Neural cell (in vitro differentiated cells): ENCODE results near the gene MYO1F. TPM values are rescaled to one million over a fixed set of nuclear protein-coding genes. Genes with fewer than 3 reads are reported as not detected.

ENCODE experiments used
- H2AFZ ChIP-seq: fragments of 200-600, 300-800 bp; sonication (generic), shearing (Covaris generic); 2 replicates; pipeline ENCODE4 v1.6.0; 2014; ENCODE audit warnings: low read depth, mild to moderate bottlenecking, antibody characterized with exemption, low read length, moderate library complexity
- H3F3A ChIP-seq: fragments of 200-600 bp; shearing (Covaris generic); 2 replicates; pipeline ENCODE4 v1.6.1; 2016; ENCODE audit warnings: mild to moderate bottlenecking, moderate library complexity, mixed read lengths, antibody characterized with exemption, low read length; ENCODE audit not compliant: insufficient read depth, poor library complexity, severe bottlenecking
- H3K27ac ChIP-seq: fragments of 200-600, 300-800 bp; sonication (generic), shearing (Covaris generic); 2 replicates; pipeline ENCODE4 v1.5.1; 2014; ENCODE audit warnings: mild to moderate bottlenecking, low read length, moderate library complexity
- H3K27me3 ChIP-seq: fragments of 300-800, 200-600 bp; sonication (generic), shearing (Covaris generic); 2 replicates; pipeline ENCODE4 v1.6.0; 2014; ENCODE audit warnings: mild to moderate bottlenecking, low read depth, low read length, moderate library complexity; ENCODE audit not compliant: insufficient read depth
- H3K36me3 ChIP-seq: fragments of 300-800, 200-600 bp; sonication (generic), shearing (Covaris generic); 2 replicates; pipeline ENCODE4 v1.5.1; 2014; ENCODE audit warnings: mild to moderate bottlenecking, antibody characterized with exemption, low read length, moderate library complexity; ENCODE audit not compliant: insufficient read depth
- H3K4me2 ChIP-seq: fragments of 300-800, 200-600 bp; sonication (generic), shearing (Covaris generic); 2 replicates; pipeline ENCODE4 v1.6.0; 2014; ENCODE audit warnings: mild to moderate bottlenecking, low read length
- H3K4me3 ChIP-seq: fragments of 300-800, 200-600 bp; sonication (generic), shearing (Covaris generic); 2 replicates; pipeline ENCODE4 v1.5.1; 2014; ENCODE audit warnings: mild to moderate bottlenecking, low read length, moderate library complexity
- H3K79me2 ChIP-seq: fragments of 200-600 bp; shearing (Covaris generic); replicated peaks from 2 replicates; pipeline ENCODE4 v1.6.0; 2014; ENCODE audit warnings: mild to moderate bottlenecking, low read length, moderate library complexity; ENCODE audit not compliant: insufficient read depth
- H3K9ac ChIP-seq: fragments of 300-800, 200-600 bp; sonication (generic), shearing (Covaris generic); 2 replicates; pipeline ENCODE4 v1.6.1; 2016; ENCODE audit warnings: mild to moderate bottlenecking, low read length, mixed read lengths
- H3K9me2 ChIP-seq: fragments of 200-600 bp; shearing (Covaris generic); 2 replicates; pipeline ENCODE4 v1.6.1; 2016; ENCODE audit warnings: mild to moderate bottlenecking, low read length, mixed read lengths; ENCODE audit not compliant: insufficient read depth
- H3K9me3 ChIP-seq: fragments of 200-600, 300-800 bp; sonication (generic), shearing (Covaris generic); 2 replicates; pipeline ENCODE4 v1.6.1; 2016; ENCODE audit warnings: mild to moderate bottlenecking, mixed run types, low read length, moderate library complexity, mixed read lengths
- H4K20me1 ChIP-seq: fragments of 200-600 bp; shearing (Covaris generic); 2 replicates; pipeline ENCODE4 v1.6.1; 2016; ENCODE audit warnings: mild to moderate bottlenecking, mixed run types; ENCODE audit not compliant: insufficient read depth
- EP300 ChIP-seq: fragments of 450-650 bp; conservative IDR thresholded peaks from 2 replicates; pipeline ENCODE4 v1.6.1; 2014; ENCODE audit warnings: antibody characterized with exemption, mild to moderate bottlenecking, moderate library complexity; ENCODE audit not compliant: poor library complexity, severe bottlenecking
- EZH2 ChIP-seq: fragments of 200-600, 300-800 bp; shearing (Covaris generic), sonication (generic); IDR thresholded peaks from 2 replicates; pipeline ENCODE4 v1.6.1; 2014; ENCODE audit warnings: antibody characterized with exemption, low read length, borderline replicate concordance, mild to moderate bottlenecking; ENCODE audit not compliant: insufficient read depth, poor library complexity, severe bottlenecking
- polyA plus RNA-seq: library from polyadenylated mRNA; depleted of rRNA; stranded (reverse); fragments of >200 nt; gene quantifications from 2 replicates; pipeline ENCODE4 v1.2.3, GENCODE V29; 2014

Gene MYO1F
- polyA plus RNA-seq, 1 donor from 2014 or later: 0.40 TPM

- Histone ChIP-seq H4K20me1 (peaks cover 16% of the 10 kb centered on the region), H3K27ac (no peak overlapping the region), H3K4me2 (no peak overlapping the region), H3K9me2 (no peaks in the 10 kb centered on the region), H3K79me2 (peaks cover 36% of the 10 kb centered on the region), H3F3A (no peaks in the 10 kb centered on the region), H3K9me3 (no peaks in the 10 kb centered on the region), H3K4me3 (no peak overlapping the region), H3K27me3 (no peaks in the 10 kb centered on the region), H3K9ac (no peak overlapping the region), H3K36me3 (peaks cover 3% of the 10 kb centered on the region), H2AFZ (no peak overlapping the region)
- no peak for TF ChIP-seq EP300
- TF ChIP-seq EZH2: no peak
Measured at GRCh38 chr19:8473648-8474476, 103.4 kb downstream of the MYO1F start.

Other genes starting within 250 kb of the MYO1F start
- gene KANK3, start 234.2 kb downstream of the MYO1F start, polyA plus RNA-seq: 1.0 and 2.8 TPM in 2 replicates
- not detected in 2 replicates for gene ANGPTL4, start 213.3 kb downstream of the MYO1F start, polyA plus RNA-seq
- gene RAB11B, start 187.1 kb downstream of the MYO1F start, polyA plus RNA-seq: 71.1 and 84.2 TPM in 2 replicates
- gene MARCHF2, start 164.1 kb downstream of the MYO1F start, polyA plus RNA-seq: 57.3 and 67.9 TPM in 2 replicates
- gene HNRNPM, start 132.5 kb downstream of the MYO1F start, polyA plus RNA-seq: 91.7 and 113 TPM in 2 replicates
- 0.62 and 1.5 TPM in 2 replicates for gene PRAM1, start 74.8 kb downstream of the MYO1F start, polyA plus RNA-seq
- 3.4 and 13.4 TPM in 2 replicates for gene ZNF414, start 63.3 kb downstream of the MYO1F start, polyA plus RNA-seq
- gene ADAMTS10, start 33.3 kb upstream of the MYO1F start, polyA plus RNA-seq: 99.4 and 143 TPM in 2 replicates
- not detected in 2 replicates for gene NFILZ, start 53.2 kb upstream of the MYO1F start, polyA plus RNA-seq
- not detected in 2 replicates for gene ACTL9, start 121.4 kb upstream of the MYO1F start, polyA plus RNA-seq
- not detected in 2 replicates for gene OR2Z1, start 144.2 kb upstream of the MYO1F start, polyA plus RNA-seq